Astrocyte of the spinal cord (primary cell): Measurements from ENCODE around the gene GBA2.

ENCODE experiments used
- DNase-seq: peaks from one replicate; pipeline ENCODE4 v3.0.0; 2011; ENCODE audit warnings: low read depth, low spot score
- H3K4me3 ChIP-seq: 2 replicates; pipeline ENCODE4 v1.5.1; 2011; ENCODE audit warnings: low read depth, mild to moderate bottlenecking, low read length, moderate library complexity
- in situ Hi-C: cut with HindIII; loops from 2 replicates; pipeline ENCODE4 v1.10.0; 2017; ENCODE audit warnings: low sequenced_read_pairs
- TF ChIP-seq, protein P1 (sequence below): IDR thresholded peaks from 2 replicates; pipeline ENCODE4 v1.5.1; 2012; ENCODE audit warnings: low read depth, mild to moderate bottlenecking, low read length, inconsistent platforms

Gene GBA2

DNA sequence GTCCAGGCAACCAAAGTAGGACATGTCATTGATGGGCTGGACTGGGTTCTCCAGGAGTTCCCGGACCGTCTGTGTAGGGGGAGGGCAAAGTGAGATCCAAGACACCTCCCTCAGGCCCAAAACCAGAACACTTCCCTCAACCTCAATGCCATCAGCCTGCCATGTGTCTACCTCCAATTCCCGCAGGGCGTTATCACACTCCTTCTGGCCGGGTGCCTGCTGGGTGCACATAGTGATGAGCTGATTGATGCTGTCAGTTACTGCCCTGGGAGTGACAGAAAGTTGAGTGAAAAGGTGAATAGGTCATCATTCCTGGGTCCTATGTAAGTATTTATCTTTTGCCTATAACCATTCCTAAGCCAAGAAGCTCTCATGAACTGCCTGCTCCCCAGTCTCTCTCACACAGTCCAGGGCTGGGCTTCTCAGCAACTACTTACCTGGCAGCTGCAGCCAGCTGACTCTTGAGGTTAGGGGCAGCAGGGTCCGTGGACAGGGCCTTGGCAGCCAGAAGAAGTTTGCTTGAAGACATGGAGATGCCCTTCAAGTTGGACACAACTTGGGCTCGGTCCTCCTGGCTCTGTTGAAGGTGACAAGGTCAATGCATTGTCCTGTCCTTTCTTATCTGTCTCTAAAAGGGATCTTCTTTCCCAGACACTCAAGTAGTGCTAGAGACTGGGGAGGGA is 38.1 kb downstream of the GBA2 start:
- H3K4me3 ChIP-seq, result no peak overlapping the region
- no peak for DNase-seq
- TF ChIP-seq, protein P1, sequence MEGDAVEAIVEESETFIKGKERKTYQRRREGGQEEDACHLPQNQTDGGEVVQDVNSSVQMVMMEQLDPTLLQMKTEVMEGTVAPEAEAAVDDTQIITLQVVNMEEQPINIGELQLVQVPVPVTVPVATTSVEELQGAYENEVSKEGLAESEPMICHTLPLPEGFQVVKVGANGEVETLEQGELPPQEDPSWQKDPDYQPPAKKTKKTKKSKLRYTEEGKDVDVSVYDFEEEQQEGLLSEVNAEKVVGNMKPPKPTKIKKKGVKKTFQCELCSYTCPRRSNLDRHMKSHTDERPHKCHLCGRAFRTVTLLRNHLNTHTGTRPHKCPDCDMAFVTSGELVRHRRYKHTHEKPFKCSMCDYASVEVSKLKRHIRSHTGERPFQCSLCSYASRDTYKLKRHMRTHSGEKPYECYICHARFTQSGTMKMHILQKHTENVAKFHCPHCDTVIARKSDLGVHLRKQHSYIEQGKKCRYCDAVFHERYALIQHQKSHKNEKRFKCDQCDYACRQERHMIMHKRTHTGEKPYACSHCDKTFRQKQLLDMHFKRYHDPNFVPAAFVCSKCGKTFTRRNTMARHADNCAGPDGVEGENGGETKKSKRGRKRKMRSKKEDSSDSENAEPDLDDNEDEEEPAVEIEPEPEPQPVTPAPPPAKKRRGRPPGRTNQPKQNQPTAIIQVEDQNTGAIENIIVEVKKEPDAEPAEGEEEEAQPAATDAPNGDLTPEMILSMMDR, result no peak
- in situ Hi-C loops, result no loop called here

DNA sequence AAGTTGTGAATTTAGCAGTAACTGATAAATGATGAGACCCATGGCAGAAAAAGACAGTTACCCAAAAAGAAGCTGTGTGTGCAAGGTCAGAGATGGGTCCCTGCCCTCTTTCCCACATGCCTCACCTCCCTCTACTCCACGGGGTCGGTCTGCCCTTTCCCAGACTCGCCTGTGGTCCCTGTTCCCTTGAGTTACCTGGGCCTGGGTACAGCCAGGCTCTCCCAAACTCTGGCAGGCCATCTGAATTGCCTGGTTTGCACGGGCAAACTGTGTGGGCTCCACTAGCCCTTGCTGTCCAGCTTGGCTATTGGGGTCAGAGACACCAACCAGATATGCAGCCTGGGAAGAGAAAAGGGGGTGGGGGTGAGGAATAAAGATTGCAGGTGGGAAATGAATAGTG is 40.9 kb downstream of the GBA2 start:
- in situ Hi-C loops, result no loop called here
- TF ChIP-seq, protein P1, result no peak
- no peak overlapping the region for H3K4me3 ChIP-seq
- DNase-seq, result no peak

DNA sequence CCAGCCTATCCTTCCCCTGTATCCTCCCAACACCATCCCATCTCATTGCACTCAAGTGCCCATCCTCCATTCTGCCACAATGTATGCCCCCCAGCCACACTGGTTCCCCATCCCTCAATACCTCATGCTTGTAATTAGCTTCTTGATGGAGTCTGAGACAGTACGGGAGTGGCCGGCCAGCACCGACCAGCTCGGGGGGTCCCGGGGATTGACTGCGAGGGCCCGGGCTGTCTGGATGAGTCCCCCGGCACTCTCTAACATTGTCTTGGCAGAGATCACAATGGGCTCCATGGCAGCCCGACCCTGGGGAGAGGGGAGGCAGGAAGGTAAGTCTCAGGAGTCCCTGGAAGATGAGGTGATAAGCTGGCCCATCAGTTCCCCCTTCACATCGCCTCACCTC is 42.1 kb downstream of the GBA2 start:
- H3K4me3 ChIP-seq, result no peak overlapping the region
- in situ Hi-C loops, result no loop called here
- DNase-seq, result no peak
- TF ChIP-seq, protein P1, result no peak

DNA sequence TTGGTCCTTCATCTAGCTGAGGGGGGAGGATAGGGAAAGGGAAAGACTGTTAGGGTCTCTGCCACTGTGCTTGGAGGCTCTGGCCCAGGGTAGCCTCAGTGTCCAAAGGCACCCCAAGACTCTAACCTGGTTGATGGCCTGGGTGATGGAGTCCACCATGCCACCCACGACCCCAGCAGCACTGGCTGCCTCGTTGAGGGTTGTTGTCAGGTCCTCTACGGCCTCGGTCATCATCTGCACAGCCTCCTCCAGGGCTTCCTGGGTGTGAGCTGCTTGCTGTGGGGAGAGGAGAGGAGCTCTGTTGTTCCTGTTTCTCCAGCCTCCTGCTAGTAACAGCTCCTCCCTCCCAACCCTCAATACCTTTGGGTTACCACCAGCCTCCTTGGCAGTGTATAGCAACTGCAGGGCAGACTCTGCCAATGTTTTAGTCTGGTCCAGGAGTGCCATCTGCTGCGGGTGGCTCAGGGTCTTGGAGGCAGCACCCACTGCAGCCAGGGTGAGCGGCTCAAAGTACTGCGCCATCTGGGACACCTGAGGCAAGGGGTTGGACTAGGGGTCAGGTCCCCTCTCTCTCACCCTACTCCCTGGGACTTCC is 43.1 kb downstream of the GBA2 start:
- no peak for DNase-seq
- TF ChIP-seq, protein P1, result no peak
- in situ Hi-C loops, result no loop called here
- H3K4me3 ChIP-seq, result no peak overlapping the region

DNA sequence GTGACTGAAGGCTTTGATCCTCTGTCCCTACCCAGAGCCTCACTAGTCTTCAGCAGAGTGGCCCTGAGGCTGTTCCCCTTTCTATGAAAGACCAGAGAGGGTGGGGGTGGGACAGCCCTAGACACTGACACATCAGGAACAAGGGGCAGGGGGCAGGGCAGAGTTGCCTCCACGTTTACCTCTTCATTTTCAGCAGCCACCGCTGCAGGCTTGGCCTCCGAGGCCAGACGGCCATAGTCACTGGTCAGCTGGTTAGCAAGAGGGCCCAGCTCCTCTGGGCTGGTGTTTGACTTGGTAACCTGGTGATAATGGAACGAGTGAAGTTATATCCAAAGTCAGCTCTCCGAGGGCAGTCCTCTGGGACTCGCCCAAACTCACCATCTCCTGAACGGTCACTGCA is 43.7 kb downstream of the GBA2 start:
- TF ChIP-seq, protein P1, result no peak
- DNase-seq, result no peak
- in situ Hi-C loops, result no loop called here
- no peak overlapping the region for H3K4me3 ChIP-seq

DNA sequence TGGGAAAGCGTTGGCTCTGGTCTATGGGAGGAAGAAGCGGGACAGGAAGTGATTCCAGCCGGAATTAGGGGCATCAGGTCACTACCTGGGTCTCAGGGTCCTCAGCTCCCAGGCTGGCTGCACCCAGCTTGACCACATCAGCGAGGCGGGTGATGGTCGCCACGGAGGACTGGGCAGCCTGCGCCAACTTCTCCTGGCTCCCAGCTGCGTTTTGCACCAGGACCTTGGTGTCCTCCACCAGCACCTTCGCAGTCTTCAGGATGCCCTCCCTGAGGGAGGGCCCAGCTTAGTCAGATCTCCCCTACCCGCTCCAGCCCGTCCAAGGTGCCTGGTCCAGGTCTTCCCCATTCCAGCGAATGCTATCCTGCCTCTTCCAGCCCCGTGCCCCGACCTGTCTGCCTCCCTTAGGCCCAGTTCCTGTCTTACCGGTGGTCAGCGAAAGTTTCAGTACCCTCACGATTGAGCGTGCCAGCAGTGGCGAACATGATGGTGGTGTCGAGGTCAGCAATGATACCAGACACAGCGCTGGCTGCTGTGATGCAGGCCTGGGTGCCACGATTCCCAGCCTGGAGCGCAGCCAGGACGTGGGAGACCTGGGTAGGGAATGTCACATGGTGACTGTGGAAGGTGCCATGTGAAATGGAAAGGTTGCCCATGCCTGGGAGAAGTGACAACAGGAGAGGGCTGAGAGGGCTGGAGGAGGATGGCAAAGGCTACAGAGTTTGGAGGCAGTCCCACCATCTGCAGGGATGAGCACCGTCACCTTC is 44.9 kb downstream of the GBA2 start:
- in situ Hi-C loops, result no loop called here
- TF ChIP-seq, protein P1, result no peak
- no peak overlapping the region for H3K4me3 ChIP-seq
- DNase-seq, result no peak
